Esophagus squamous epithelium (tissue), 5 donors: ENCODE data around the gene SHISAL1. TPM values are rescaled to one million over a fixed set of nuclear protein-coding genes. Genes with fewer than 3 reads are reported as not detected.

ENCODE experiments used
- DNase-seq: peaks from one replicate; lab custom pipeline; 2025; lab: John Stamatoyannopoulos, UW
- H3K27ac ChIP-seq, 4 donors: fragments of 200-600 bp; sonication (generic); one replicate each; pipeline ENCODE4 v1.5.1; 2016 to 2019; ENCODE audit warnings: mild to moderate bottlenecking in 1 of 4
- H3K27me3 ChIP-seq, 4 donors: fragments of 200-600 bp; sonication (generic); 1 replicate in 3 of 4; 2 replicates in 1 of 4; pipeline versions ENCODE4 v1.5.1 to v1.6.0; 2017 to 2021; ENCODE audit warnings: antibody characterized with exemption in 1 of 4
- H3K36me3 ChIP-seq, 3 donors: fragments of 200-600 bp; sonication (generic); one replicate each; pipeline ENCODE4 v1.5.1; 2016 to 2019
- H3K4me1 ChIP-seq, 3 donors: fragments of 200-600 bp; sonication (generic); one replicate each; pipeline ENCODE4 v1.5.1; 2017 to 2019
- H3K4me3 ChIP-seq, 4 donors: fragments of 200-600 bp; sonication (generic); 1 replicate in 3 of 4; 2 replicates in 1 of 4; pipeline ENCODE4 v1.5.1; 2016 to 2019; ENCODE audit warnings: mild to moderate bottlenecking in 2 of 4, moderate library complexity in 1 of 4
- H3K9me3 ChIP-seq, 3 donors: fragments of 200-600 bp; sonication (generic); one replicate each; pipeline ENCODE4 v1.5.1; 2016 to 2019
- POLR2A ChIP-seq, 4 donors: fragments of 450-650 bp; IDR thresholded peaks; one replicate each; pipeline ENCODE4 v1.6.1; 2017; ENCODE audit warnings: antibody characterized with exemption in 4 of 4, mild to moderate bottlenecking in 4 of 4, moderate library complexity in 3 of 4
- WGBS, 2 donors: methylation state at CpG; one replicate each; pipeline ENCODE4 v1.1.5; 2018; 5-methylcytosine and 5-hydroxymethylcytosine counted together
- intact Hi-C: fragments of 100-400 bp; cut with DNase I; formaldehyde crosslinking; loops from one replicate; pipeline ENCODE4 v1.15.0; 2022
- total RNA-seq, 4 donors: library from RNA; depleted of rRNA; stranded (reverse); fragments of >200 nt; gene quantifications; one replicate each; pipeline ENCODE4 v1.1.0, GENCODE V29; 2016
- TF ChIP-seq, protein P1 (sequence below), 6 experiments: fragments of 450-650 bp in 4 of 6; fragments of 200-600 bp in 2 of 6; sonication (generic) in 2 of 6; IDR thresholded peaks; one replicate each; pipeline ENCODE4 v1.5.1; 2016 to 2019; ENCODE audit warnings: antibody characterized with exemption in 6 of 6, mild to moderate bottlenecking in 4 of 6, moderate library complexity in 4 of 6
- donor health status: DM: yes; HTN: yes; CAD: no.

SHISAL1 gene
- total RNA-seq, 4 donors from 2014 or later, result 0.08 to 1.3 (median 0.31) TPM

DNA sequence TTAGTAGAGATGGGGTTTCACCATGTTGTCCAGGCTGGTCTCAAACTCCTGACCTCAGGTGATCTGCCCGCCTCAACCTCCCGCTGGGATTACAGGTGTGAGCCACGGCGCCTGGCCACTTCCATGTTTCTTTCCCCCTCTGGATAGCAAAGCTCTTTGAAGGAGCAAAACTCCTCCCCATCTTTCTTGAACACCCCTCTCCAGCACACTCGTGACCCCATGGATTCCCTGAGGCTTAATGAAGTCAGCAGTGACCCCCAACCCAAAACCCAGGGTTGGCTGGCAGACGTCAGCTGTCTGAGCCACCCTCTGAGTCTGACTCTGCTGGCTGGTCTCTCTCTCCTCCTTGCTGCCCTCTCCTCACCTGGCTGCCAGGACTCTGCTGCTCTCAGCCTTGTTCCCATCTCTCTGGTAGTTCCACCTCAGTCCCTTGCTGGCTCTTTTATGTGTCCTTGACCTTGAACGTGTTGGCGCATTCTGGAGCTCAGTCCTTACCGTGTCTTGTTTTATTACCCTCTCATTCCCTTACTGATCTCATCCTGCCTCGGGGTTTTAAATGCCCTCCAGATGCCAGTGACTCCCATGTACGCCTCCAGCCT, 87.6 kb downstream of the SHISAL1 start:
- H3K27ac ChIP-seq, result no peak overlapping the region
- no peak for DNase-seq
- 79 to 80% methylated on average over 10 to 11 of the region's 11 CpGs for WGBS, 2 donors
- peaks cover 0 to 44% (median 0%) of the 10 kb centered on the region in 4 donors for H3K27me3 ChIP-seq
- H3K4me3 ChIP-seq, result no peak overlapping the region
- H3K9me3 ChIP-seq, result peaks cover 0 to 19% (median 9%) of the 10 kb centered on the region in 3 donors
- no peaks in the 10 kb centered on the region for H3K36me3 ChIP-seq
- intact Hi-C loops, result no loop called here
- TF ChIP-seq, protein P1, sequence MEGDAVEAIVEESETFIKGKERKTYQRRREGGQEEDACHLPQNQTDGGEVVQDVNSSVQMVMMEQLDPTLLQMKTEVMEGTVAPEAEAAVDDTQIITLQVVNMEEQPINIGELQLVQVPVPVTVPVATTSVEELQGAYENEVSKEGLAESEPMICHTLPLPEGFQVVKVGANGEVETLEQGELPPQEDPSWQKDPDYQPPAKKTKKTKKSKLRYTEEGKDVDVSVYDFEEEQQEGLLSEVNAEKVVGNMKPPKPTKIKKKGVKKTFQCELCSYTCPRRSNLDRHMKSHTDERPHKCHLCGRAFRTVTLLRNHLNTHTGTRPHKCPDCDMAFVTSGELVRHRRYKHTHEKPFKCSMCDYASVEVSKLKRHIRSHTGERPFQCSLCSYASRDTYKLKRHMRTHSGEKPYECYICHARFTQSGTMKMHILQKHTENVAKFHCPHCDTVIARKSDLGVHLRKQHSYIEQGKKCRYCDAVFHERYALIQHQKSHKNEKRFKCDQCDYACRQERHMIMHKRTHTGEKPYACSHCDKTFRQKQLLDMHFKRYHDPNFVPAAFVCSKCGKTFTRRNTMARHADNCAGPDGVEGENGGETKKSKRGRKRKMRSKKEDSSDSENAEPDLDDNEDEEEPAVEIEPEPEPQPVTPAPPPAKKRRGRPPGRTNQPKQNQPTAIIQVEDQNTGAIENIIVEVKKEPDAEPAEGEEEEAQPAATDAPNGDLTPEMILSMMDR (IDR thresholded peaks at IDR 0.05), result no peak
- TF ChIP-seq POLR2A (IDR thresholded peaks at IDR 0.05), result no peak
- H3K4me1 ChIP-seq, result peaks cover 0 to 13% (median 0%) of the 10 kb centered on the region in 3 donors

DNA sequence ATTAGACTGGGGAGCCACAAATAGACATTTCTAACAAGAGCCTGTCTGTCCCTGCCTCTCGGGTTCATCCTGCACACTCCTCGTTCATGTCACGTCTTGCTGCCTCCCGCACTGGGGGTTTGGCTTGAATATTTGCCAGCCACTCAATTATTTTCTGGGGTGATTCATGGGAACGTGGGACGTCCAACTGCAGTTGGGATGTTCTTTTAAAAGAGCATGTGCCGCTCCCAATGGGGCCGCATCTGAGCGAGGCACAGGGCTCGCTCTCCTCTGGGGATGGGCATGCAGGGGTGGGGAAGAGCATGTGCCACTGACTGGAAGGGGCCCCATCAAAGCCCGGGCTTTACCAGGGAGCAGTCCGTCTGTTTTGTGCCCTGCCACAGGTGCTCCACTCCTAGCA, 88.6 kb downstream of the SHISAL1 start:
- Histone ChIP-seq H3K4me1 (peaks cover 0 to 9% (median 0%) of the 10 kb centered on the region in 3 donors), H3K36me3 (no peaks in the 10 kb centered on the region), H3K27me3 (peaks cover 0 to 53% (median 0%) of the 10 kb centered on the region in 4 donors), H3K4me3 (no peak overlapping the region), H3K27ac (no peak overlapping the region), H3K9me3 (peaks cover 0 to 16% (median 9%) of the 10 kb centered on the region in 3 donors)
- TF ChIP-seq, protein P1 (IDR thresholded peaks at IDR 0.05), result no peak
- no peak for TF ChIP-seq POLR2A (IDR thresholded peaks at IDR 0.05)
- intact Hi-C loops, result no loop called here
- 18 to 45% methylated on average over 10 to 12 of the region's 12 CpGs for WGBS, 2 donors
- no peak for DNase-seq

DNA sequence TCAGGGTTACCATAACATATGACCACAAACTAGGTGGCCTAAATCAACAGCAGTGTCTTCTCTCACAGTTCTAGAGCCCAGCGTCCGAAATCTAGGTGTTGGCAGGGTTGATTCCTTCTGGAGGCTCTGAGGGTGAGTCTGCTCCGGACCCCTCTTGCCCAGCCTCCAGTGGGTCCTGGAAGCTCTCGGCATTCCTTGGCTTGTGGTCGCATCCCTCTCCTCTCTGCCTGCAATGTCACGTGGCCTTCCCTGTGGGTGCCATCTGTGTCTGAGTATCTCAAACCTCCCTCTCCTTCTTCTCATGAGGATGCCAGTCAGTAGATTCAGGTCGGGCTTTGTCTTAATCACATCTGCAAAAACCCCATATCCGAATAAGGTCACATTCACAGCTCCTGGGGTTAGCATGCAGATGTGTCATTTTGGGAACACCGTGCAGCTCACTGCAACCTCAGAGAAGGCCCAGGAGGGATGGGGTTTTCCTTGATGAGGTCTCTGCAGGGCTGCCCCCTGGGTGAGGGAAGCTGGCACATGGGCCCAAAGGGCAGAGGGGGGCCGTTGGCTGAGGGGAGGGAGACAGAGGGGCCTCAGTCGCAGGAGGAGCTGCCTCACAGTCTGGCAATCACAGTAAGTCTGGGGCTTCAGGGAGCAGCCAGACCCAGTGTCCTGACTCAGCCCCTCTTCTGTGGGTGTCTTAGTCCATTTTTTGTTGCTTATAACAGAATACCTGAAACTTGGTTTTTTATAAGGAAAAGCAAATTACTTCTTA, 90.9 kb downstream of the SHISAL1 start:
- no peak for DNase-seq
- 84 to 87% methylated on average over 7 to 10 of the region's 11 CpGs for WGBS, 2 donors
- Histone ChIP-seq H3K27me3 (peaks cover 0 to 73% (median 0%) of the 10 kb centered on the region in 4 donors), H3K4me1 (peaks cover 0 to 9% (median 0%) of the 10 kb centered on the region in 3 donors), H3K27ac (no peak overlapping the region), H3K4me3 (no peak overlapping the region), H3K36me3 (no peaks in the 10 kb centered on the region), H3K9me3 (peaks cover 0 to 6% (median 0%) of the 10 kb centered on the region in 3 donors)
- TF ChIP-seq, protein P1 (IDR thresholded peaks at IDR 0.05), result no peak
- no peak for TF ChIP-seq POLR2A (IDR thresholded peaks at IDR 0.05)
- intact Hi-C loops, result no loop called here

DNA sequence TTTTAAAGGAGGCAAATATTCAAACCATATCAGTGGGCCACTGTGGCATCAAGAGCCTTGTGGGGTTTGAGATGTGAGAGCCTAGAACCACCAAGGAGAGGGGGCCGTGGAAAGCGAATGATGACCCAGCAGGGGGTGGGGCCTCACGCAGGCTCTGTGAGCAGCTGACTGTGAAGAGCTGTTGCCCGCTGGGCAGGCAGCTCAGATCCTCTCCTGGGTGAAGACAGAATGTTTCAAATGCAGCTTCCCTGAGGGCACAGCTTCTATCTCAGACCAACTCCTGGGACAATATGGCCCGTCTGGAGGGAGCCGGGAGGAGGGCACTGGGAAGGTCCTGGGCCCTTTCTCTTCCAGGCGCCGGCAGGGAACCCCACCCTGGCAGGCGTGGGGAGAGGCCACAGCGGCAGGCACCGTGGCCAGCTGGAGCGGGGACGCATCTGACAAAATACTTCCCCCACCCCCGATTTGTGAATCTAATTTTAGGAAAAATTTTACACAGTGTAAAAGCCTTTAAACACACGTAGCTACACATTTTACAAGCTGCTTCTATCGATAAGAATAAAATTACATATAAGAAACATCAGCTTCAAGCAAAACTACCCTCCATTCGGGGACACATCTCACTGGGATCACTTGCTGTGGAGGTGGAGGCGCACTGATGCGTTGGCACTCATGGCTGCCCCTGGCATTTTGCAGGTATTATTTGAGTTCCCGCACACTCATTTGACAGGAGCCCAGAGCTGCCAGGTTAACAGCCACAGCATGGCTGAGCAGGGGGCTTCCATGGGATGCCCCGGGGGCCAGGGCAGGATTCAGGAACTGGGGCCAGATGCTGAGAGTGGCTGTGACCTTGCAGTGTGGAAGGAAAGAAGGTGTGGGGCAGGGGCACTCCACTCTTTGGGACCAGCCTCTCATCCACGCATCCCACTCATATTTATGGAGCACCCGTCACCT, 91.7 kb downstream of the SHISAL1 start:
- WGBS, 2 donors, result 81 to 85% methylated on average over 16 to 18 of the region's 23 CpGs
- no peaks in the 10 kb centered on the region for H3K36me3 ChIP-seq
- no peak for TF ChIP-seq POLR2A (IDR thresholded peaks at IDR 0.05)
- TF ChIP-seq, protein P1 (IDR thresholded peaks at IDR 0.05), result no peak
- no peak for DNase-seq
- H3K4me3 ChIP-seq, result no peak overlapping the region
- no peak overlapping the region for H3K27ac ChIP-seq
- H3K4me1 ChIP-seq, result peaks cover 0 to 9% (median 0%) of the 10 kb centered on the region in 3 donors
- intact Hi-C loops, result no loop called here
- peaks cover 0 to 6% (median 0%) of the 10 kb centered on the region in 3 donors for H3K9me3 ChIP-seq
- H3K27me3 ChIP-seq, result peaks cover 0 to 70% (median 0%) of the 10 kb centered on the region in 4 donors
